Hepatocyte (in vitro differentiated cells): ENCODE measurements around the gene SMIM24. TPM values are rescaled to one million over a fixed set of nuclear protein-coding genes. Genes with fewer than 3 reads are reported as not detected.
A peak's percentile ranks its signal among the peaks of the same experiment; 100 is the strongest.

Experiments used
- DNase-seq: peaks from one replicate; pipeline ENCODE4 v3.0.0-alpha.2; 2016; ENCODE audit warnings: low spot score
- H2AFZ ChIP-seq: fragments of 200-600 bp; sonication (generic); 2 replicates; pipeline ENCODE4 v1.6.0; 2016; ENCODE audit warnings: antibody characterized with exemption, mild to moderate bottlenecking
- H3K27ac ChIP-seq: fragments of 200-600 bp; sonication (generic); 2 replicates; pipeline ENCODE4 v1.5.1; 2016; ENCODE audit warnings: mild to moderate bottlenecking
- H3K27me3 ChIP-seq: fragments of 200-600 bp; sonication (generic); 2 replicates; pipeline ENCODE4 v1.6.1; 2016
- H3K36me3 ChIP-seq: fragments of 200-600 bp; sonication (generic); replicated peaks from 2 replicates; pipeline ENCODE4 v1.5.1; 2016; ENCODE audit warnings: low read depth; ENCODE audit not compliant: insufficient read depth
- H3K4me1 ChIP-seq: fragments of 200-600 bp; sonication (generic); 2 replicates; pipeline ENCODE4 v1.5.1; 2016; ENCODE audit warnings: mild to moderate bottlenecking, moderate library complexity; ENCODE audit not compliant: insufficient read depth
- H3K4me2 ChIP-seq: fragments of 200-600 bp; sonication (generic); 2 replicates; pipeline ENCODE4 v1.6.0; 2016
- H3K4me3 ChIP-seq: fragments of 200-600 bp; sonication (generic); 2 replicates; pipeline ENCODE4 v1.5.1; 2016; ENCODE audit warnings: mild to moderate bottlenecking
- H3K79me2 ChIP-seq: fragments of 200-600 bp; sonication (generic); 2 replicates; pipeline ENCODE4 v1.6.0; 2017; ENCODE audit warnings: mild to moderate bottlenecking
- H3K9me2 ChIP-seq: fragments of 200-600 bp; sonication (generic); replicated peaks from 2 replicates; pipeline ENCODE4 v1.6.0; 2017; ENCODE audit warnings: mild to moderate bottlenecking; ENCODE audit not compliant: insufficient read depth
- H3K9me3 ChIP-seq: fragments of 200-600 bp; sonication (generic); 2 replicates; pipeline ENCODE4 v1.5.1; 2016; ENCODE audit warnings: low read depth, mild to moderate bottlenecking
- H4K20me1 ChIP-seq: fragments of 200-600 bp; sonication (generic); 2 replicates; pipeline ENCODE4 v1.6.0; 2016; ENCODE audit warnings: mild to moderate bottlenecking; ENCODE audit not compliant: insufficient read depth, poor library complexity, severe bottlenecking
- EZH2 ChIP-seq: fragments of 200-600 bp; sonication (generic); IDR thresholded peaks from 2 replicates; pipeline ENCODE4 v1.6.1; 2016; ENCODE audit warnings: antibody characterized with exemption, mild to moderate bottlenecking, borderline replicate concordance
- EZH2phosphoT487 ChIP-seq: fragments of 200-600 bp; sonication (generic); IDR thresholded peaks from one replicate; pipeline ENCODE4 v1.6.1; 2018; ENCODE audit warnings: antibody characterized with exemption, mild to moderate bottlenecking, low read depth, moderate library complexity; ENCODE audit not compliant: unreplicated experiment, severe bottlenecking
- WGBS: methylation state at CpG from one replicate; pipeline ENCODE4 v1.1.6; 2016; ENCODE audit warnings: low lambda C conversion rate; ENCODE audit errors: missing lambda C conversion rate; 5-methylcytosine and 5-hydroxymethylcytosine counted together
- polyA plus RNA-seq: library from polyadenylated mRNA; unstranded; fragments of >200 nt; fragmentation: Nextera tagmentation; extraction: Ambion mirVana; gene quantifications from 2 replicates; pipeline ENCODE4 v1.2.1, GENCODE V29; 2016
- total RNA-seq: library from RNA; depleted of rRNA; stranded (reverse); fragments of >200 nt; gene quantifications from 2 replicates; pipeline ENCODE4 v1.2.3, GENCODE V29; 2014
- TF ChIP-seq, protein P1 (sequence below): fragments of 200-600 bp; sonication (generic); IDR thresholded peaks from 2 replicates; pipeline ENCODE4 v1.5.1; 2016; ENCODE audit warnings: antibody characterized with exemption, mild to moderate bottlenecking; ENCODE audit not compliant: poor library complexity

The SMIM24 gene
- total and polyA plus RNA-seq, 2 experiments from 2014 or later = 81.2 to 151 TPM

GRCh38 chr19:3440082-3440481, 40.2 kb downstream of the SMIM24 start:
- Histone ChIP-seq H3K9me2 (no peaks in the 10 kb centered on the region), H3K9me3 (no peaks in the 10 kb centered on the region), H3K27me3 (no peaks in the 10 kb centered on the region), H2AFZ (no peak overlapping the region), H3K4me3 (no peak overlapping the region), H3K4me2 (no peak overlapping the region), H3K4me1 (peaks cover 5% of the 10 kb centered on the region), H3K79me2 (peaks cover 3% of the 10 kb centered on the region), H3K27ac (no peak overlapping the region), H3K36me3 (no peaks in the 10 kb centered on the region), H4K20me1 (no peaks in the 10 kb centered on the region)
- WGBS = 57% methylated on average over 13 of the region's 13 CpGs
- no peak for DNase-seq
- TF ChIP-seq, protein P1, sequence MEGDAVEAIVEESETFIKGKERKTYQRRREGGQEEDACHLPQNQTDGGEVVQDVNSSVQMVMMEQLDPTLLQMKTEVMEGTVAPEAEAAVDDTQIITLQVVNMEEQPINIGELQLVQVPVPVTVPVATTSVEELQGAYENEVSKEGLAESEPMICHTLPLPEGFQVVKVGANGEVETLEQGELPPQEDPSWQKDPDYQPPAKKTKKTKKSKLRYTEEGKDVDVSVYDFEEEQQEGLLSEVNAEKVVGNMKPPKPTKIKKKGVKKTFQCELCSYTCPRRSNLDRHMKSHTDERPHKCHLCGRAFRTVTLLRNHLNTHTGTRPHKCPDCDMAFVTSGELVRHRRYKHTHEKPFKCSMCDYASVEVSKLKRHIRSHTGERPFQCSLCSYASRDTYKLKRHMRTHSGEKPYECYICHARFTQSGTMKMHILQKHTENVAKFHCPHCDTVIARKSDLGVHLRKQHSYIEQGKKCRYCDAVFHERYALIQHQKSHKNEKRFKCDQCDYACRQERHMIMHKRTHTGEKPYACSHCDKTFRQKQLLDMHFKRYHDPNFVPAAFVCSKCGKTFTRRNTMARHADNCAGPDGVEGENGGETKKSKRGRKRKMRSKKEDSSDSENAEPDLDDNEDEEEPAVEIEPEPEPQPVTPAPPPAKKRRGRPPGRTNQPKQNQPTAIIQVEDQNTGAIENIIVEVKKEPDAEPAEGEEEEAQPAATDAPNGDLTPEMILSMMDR = peak; percentile 33
- TF ChIP-seq EZH2 (no peak), EZH2phosphoT487 (no peak)

DNA sequence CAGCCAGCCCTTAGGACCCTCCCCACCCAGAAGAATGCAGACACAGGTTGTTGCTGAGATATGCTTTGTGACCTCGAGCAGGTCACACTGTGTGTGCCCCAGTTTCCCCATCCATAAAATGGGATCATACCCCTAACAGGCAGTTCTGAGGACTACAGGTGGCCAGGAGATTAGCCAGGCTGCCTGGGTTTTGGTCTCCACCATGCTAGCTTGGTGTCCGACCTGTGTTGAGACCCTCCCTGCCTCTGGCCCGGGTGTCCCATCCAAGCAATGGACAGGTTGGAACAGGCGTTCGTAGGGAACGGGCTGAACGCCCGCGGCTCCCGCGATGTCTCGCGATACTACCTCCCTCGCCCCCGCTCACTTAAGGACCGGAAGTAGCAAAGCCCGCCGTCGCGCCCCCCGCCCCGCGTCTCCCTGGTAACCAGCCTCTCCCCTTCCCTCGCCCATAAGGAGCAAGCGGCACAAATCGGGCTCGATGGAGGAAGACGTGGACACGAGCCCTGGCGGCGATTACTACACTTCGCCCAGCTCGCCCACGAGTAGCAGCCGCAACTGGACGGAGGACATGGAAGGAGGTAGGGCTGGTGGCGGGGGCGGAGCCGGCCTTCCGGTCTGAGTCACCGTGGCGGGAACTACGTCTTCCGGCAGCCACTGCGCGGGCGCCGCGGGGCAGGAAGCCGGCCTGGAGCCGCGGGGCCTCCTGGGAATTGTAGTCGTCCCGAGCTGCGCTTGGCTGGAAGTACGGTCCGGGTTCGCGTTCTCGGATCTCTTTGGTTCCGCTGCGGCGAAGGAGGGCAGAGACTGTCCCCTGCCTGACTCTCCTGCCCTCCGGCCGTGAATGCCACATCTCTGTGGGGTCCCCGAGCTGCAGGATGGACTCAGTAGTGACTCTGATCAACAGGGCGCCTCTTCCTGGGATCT, 45.4 kb downstream of the SMIM24 start:
- no peaks in the 10 kb centered on the region for H3K36me3 ChIP-seq
- peak overlapping the region; percentile 85 for H3K4me2 ChIP-seq
- no peaks in the 10 kb centered on the region for H3K9me3 ChIP-seq
- no peaks in the 10 kb centered on the region for H4K20me1 ChIP-seq
- peaks cover 3% of the 10 kb centered on the region for H3K4me1 ChIP-seq
- TF ChIP-seq, protein P1 = no peak
- TF ChIP-seq EZH2phosphoT487 (no peak), EZH2 (no peak)
- peak; percentile 99 for DNase-seq
- H3K9me2 ChIP-seq = no peaks in the 10 kb centered on the region
- peak overlapping the region; percentile 67 for H3K4me3 ChIP-seq
- WGBS = under 1% methylated on average over 64 of the region's 67 CpGs
- peak overlapping the region; percentile 84 for H2AFZ ChIP-seq
- H3K27me3 ChIP-seq = no peaks in the 10 kb centered on the region
- peaks cover 6% of the 10 kb centered on the region for H3K79me2 ChIP-seq
- H3K27ac ChIP-seq = peak overlapping the region; percentile 98

DNA sequence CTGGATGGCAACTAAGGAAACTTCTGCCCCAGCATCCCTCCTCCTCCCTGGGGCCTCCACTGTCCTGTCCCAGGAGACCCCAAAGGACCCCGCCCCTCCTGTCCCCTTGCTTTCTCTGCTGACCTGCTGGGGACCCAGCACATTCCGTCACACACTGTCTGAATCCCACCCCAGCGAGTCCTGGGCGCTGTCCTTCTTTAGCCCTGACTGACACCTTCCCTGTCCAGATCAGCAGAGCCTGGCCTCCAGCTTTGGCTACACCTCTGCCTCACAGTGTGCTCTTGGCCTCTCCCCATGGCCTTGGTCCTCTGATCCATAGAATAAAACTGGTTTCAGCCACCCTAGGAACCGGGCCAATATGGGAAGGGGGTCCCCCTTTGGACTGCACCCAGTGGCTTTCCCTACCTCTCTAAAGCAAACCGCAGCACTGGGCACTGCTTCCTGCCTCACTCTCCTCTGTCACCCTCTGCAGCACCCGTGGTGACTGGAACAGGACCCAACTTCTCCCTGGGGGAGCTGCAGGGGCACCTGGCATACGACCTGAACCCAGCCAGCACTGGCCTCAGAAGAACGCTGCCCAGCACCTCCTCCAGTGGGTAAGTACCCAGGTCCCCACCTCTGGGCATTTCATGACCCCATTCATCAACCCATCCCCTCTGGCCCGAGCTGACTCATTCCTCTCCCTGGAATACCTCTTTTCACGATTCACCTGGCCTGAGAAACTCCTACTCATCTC, 46.4 kb downstream of the SMIM24 start:
- Histone ChIP-seq H3K36me3 (no peaks in the 10 kb centered on the region), H3K4me2 (peak overlapping the region; percentile 85), H3K4me3 (peak overlapping the region; percentile 67), H3K79me2 (peaks cover 6% of the 10 kb centered on the region), H4K20me1 (no peaks in the 10 kb centered on the region), H3K27me3 (no peaks in the 10 kb centered on the region), H3K4me1 (peaks cover 3% of the 10 kb centered on the region), H3K9me3 (no peaks in the 10 kb centered on the region), H3K27ac (peak overlapping the region; percentile 98), H3K9me2 (no peaks in the 10 kb centered on the region), H2AFZ (peak overlapping the region; percentile 84)
- WGBS = 93% methylated on average over 11 of the region's 11 CpGs
- TF ChIP-seq EZH2 (no peak), EZH2phosphoT487 (no peak)
- TF ChIP-seq, protein P1 = no peak
- DNase-seq = no peak
